ENCODE data around the gene DOCK1. TPM values are rescaled to one million over a fixed set of nuclear protein-coding genes. Genes with fewer than 3 reads are reported as not detected.
A peak's percentile ranks its signal among the peaks of the same experiment; 100 is the strongest.

Gene DOCK1
- total RNA-seq, 1 donor from 2014 or later: 99.7 TPM

GRCh38 chr10:127174866-127175265 lies 269.6 kb downstream of the DOCK1 start:
- ATAC-seq (no peak), DNase-seq (ENCODE audit: low spot score) (no peak)
- intact Hi-C loops (cut with DNase I): no loop called here

- DNase-seq (ENCODE audit: low spot score) (no peak), ATAC-seq (no peak)
- intact Hi-C loops (cut with DNase I): no loop called here
Observed at GRCh38 chr10:127175357-127176110, 270.3 kb downstream of the DOCK1 start.

- intact Hi-C loops (cut with DNase I): no loop called here
- ATAC-seq (no peak), DNase-seq (ENCODE audit: low spot score) (no peak)
Observed at GRCh38 chr10:127176649-127177048, 271.4 kb downstream of the DOCK1 start.

GRCh38 chr10:127179612-127180250 lies 274.5 kb downstream of the DOCK1 start:
- ATAC-seq (no peak), DNase-seq (ENCODE audit: low spot score) (no peak)
- intact Hi-C loops (cut with DNase I): no loop called here

- intact Hi-C loops (cut with DNase I): no loop called here
- ATAC-seq (no peak), DNase-seq (ENCODE audit: low spot score) (no peak)
Observed at GRCh38 chr10:127182161-127182560, 276.9 kb downstream of the DOCK1 start.

GRCh38 chr10:127184582-127184981 lies 279.4 kb downstream of the DOCK1 start:
- ATAC-seq (no peak), DNase-seq (ENCODE audit: low spot score) (no peak)
- intact Hi-C loops (cut with DNase I): no loop called here

- intact Hi-C loops (cut with DNase I): no loop called here
- DNase-seq (ENCODE audit: low spot score) (no peak), ATAC-seq (no peak)
Observed at GRCh38 chr10:127186813-127187212, 281.6 kb downstream of the DOCK1 start.

GRCh38 chr10:127189226-127189625 lies 284.0 kb downstream of the DOCK1 start:
- no peak for ATAC-seq
- intact Hi-C loops (cut with DNase I): no loop called here
- no peak for DNase-seq (ENCODE audit: low spot score)

GRCh38 chr10:127190427-127190826 lies 285.2 kb downstream of the DOCK1 start:
- intact Hi-C loops (cut with DNase I): no loop called here
- ATAC-seq (no peak), DNase-seq (ENCODE audit: low spot score) (no peak)

GRCh38 chr10:127193125-127193524 lies 287.9 kb downstream of the DOCK1 start:
- intact Hi-C loops (cut with DNase I): no loop called here
- DNase-seq (ENCODE audit: low spot score): no peak
- ATAC-seq: no peak

- no peak for ATAC-seq
- intact Hi-C loops (cut with DNase I): no loop called here
- DNase-seq (ENCODE audit: low spot score): no peak
Observed at GRCh38 chr10:127194111-127194510, 288.9 kb downstream of the DOCK1 start.

- intact Hi-C loops (cut with DNase I): no loop called here
- DNase-seq (ENCODE audit: low spot score) (no peak), ATAC-seq (no peak)
Observed at GRCh38 chr10:127194599-127194998, 289.4 kb downstream of the DOCK1 start.

- intact Hi-C loops (cut with DNase I): no loop called here
- DNase-seq (ENCODE audit: low spot score): no peak
- ATAC-seq: no peak
Observed at GRCh38 chr10:127195041-127195506, 289.8 kb downstream of the DOCK1 start.

GRCh38 chr10:127195571-127196281 lies 290.5 kb downstream of the DOCK1 start:
- ATAC-seq (no peak), DNase-seq (ENCODE audit: low spot score) (no peak)
- intact Hi-C loops (cut with DNase I): no loop called here

- no peak for DNase-seq (ENCODE audit: low spot score)
- intact Hi-C loops (cut with DNase I): no loop called here
- ATAC-seq: peak; percentile 39
Observed at GRCh38 chr10:127196282-127197153, 291.3 kb downstream of the DOCK1 start, which contains the start of gene INSYN2A. TSS of gene INSYN2A (minus strand) at chr10:127196591. CDS start at chr10:127176395, 20,196 bp downstream.

- no peak for DNase-seq (ENCODE audit: low spot score)
- ATAC-seq: no peak
- intact Hi-C loops (cut with DNase I): no loop called here
Observed at GRCh38 chr10:127197154-127197432, 291.9 kb downstream of the DOCK1 start.

GRCh38 chr10:127198307-127198706 lies 293.1 kb downstream of the DOCK1 start:
- DNase-seq (ENCODE audit: low spot score) (no peak), ATAC-seq (no peak)
- intact Hi-C loops (cut with DNase I): no loop called here

- no peak for DNase-seq (ENCODE audit: low spot score)
- intact Hi-C loops (cut with DNase I): no loop called here
- ATAC-seq: no peak
Observed at GRCh38 chr10:127198721-127199120, 293.5 kb downstream of the DOCK1 start.

- DNase-seq (ENCODE audit: low spot score) (no peak), ATAC-seq (no peak)
- intact Hi-C loops (cut with DNase I): no loop called here
Observed at GRCh38 chr10:127200646-127201045, 295.4 kb downstream of the DOCK1 start.

Measured in sciatic nerve (tissue), 2 donors.